Measurements from ENCODE around the gene RPRML. TPM values are rescaled to one million over a fixed set of nuclear protein-coding genes. Genes with fewer than 3 reads are reported as not detected.

RPRML gene
- total and polyA plus RNA-seq, 2 experiments from 2014 or later: not detected

GRCh38 chr17:46977348-46977747 is 1.7 kb downstream of the RPRML start:
- Histone ChIP-seq H3K36me3 (replicated peaks; ENCODE audit: insufficient read depth, low read depth) (no peaks in the 10 kb centered on the region), H3K79me2 (no peaks in the 10 kb centered on the region), H3K4me2 (peak overlapping the region; percentile 99), H4K20me1 (ENCODE audit: insufficient read depth, poor library complexity, severe bottlenecking) (no peaks in the 10 kb centered on the region), H3K27me3 (peaks cover 82% of the 10 kb centered on the region), H3K4me1 (ENCODE audit: insufficient read depth) (peaks cover 9% of the 10 kb centered on the region), H3K4me3 (no peak overlapping the region), H3K9me2 (replicated peaks; ENCODE audit: insufficient read depth) (no peaks in the 10 kb centered on the region), H3K27ac (no peak overlapping the region), H2AFZ (no peak overlapping the region), H3K9me3 (ENCODE audit: low read depth) (no peaks in the 10 kb centered on the region)
- peak; percentile 65 for DNase-seq (ENCODE audit: low spot score)
- 9% methylated on average over 7 of the region's 7 CpGs for WGBS (ENCODE audit: low lambda C conversion rate, missing lambda C conversion rate)
- TF ChIP-seq CTCF (IDR thresholded peaks at IDR 0.05; ENCODE audit: poor library complexity): peak; percentile 25
- TF ChIP-seq EZH2phosphoT487 (IDR thresholded peaks at IDR 0.05; ENCODE audit: low read depth, severe bottlenecking, unreplicated experiment): no peak

DNA sequence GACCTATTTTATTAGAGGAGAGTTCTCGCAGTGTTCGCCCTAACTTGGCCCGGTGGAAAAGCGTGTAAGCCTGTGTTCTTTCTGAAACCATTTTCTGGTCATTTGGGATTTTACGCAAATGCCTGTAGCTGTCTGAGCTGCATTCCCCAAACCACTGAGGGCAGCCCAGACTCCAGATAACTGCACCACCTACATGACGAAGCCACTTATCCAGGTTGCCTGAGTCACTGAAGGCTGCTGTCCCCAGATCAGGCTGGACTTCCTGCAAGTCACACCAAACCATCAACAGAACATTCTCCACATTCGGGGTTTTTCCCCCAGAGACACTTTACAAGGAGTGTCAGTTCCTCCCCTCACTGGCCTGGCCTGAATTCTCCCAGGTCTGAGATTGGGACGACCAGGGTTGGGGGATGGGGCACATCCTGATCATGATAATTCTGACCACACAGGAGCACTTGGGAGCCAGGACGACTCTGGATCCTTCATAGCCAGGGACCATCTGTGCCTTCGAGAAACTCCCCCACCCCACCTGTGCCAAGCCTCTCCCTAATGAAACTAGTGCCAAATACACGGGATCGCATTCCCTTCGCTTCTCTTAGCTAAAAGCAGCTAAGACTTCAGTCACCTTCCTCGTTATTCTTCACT is 2.3 kb downstream of the RPRML start:
- Histone ChIP-seq H3K4me3 (no peak overlapping the region), H3K79me2 (no peaks in the 10 kb centered on the region), H3K9me3 (ENCODE audit: low read depth) (no peaks in the 10 kb centered on the region), H3K4me1 (ENCODE audit: insufficient read depth) (peaks cover 9% of the 10 kb centered on the region), H3K27me3 (peaks cover 79% of the 10 kb centered on the region), H2AFZ (no peak overlapping the region), H4K20me1 (ENCODE audit: insufficient read depth, poor library complexity, severe bottlenecking) (no peaks in the 10 kb centered on the region), H3K4me2 (no peak overlapping the region), H3K9me2 (replicated peaks; ENCODE audit: insufficient read depth) (no peaks in the 10 kb centered on the region), H3K27ac (no peak overlapping the region), H3K36me3 (replicated peaks; ENCODE audit: insufficient read depth, low read depth) (no peaks in the 10 kb centered on the region)
- no peak for TF ChIP-seq EZH2phosphoT487 (IDR thresholded peaks at IDR 0.05; ENCODE audit: low read depth, severe bottlenecking, unreplicated experiment)
- no peak for TF ChIP-seq EZH2 (IDR thresholded peaks at IDR 0.05; ENCODE audit: borderline replicate concordance)
- no peak for TF ChIP-seq CTCF (IDR thresholded peaks at IDR 0.05; ENCODE audit: poor library complexity)
- 52% methylated on average over 14 of the region's 14 CpGs for WGBS (ENCODE audit: low lambda C conversion rate, missing lambda C conversion rate)
- DNase-seq (ENCODE audit: low spot score): no peak

DNA sequence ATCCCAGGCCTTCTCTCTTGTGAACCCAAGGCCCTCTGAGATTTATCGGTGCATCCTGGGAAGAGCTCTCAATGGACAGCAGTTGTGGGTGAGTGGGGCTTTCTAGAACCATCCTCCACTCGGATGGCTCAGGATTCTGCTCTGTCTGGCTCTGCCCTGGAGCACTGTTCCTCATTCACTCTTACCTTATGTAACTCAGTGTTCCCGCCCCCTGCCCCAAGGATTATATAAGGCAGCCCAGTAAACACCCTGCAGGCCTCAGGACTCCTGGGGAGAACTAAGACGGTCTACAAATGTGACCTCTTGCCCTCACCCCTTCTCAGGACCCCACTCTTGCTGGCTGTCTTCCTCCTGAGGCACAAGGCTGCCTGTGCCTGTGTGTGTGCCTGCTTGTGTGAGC is 3.8 kb downstream of the RPRML start:
- H4K20me1 ChIP-seq (ENCODE audit: insufficient read depth, poor library complexity, severe bottlenecking): no peaks in the 10 kb centered on the region
- DNase-seq (ENCODE audit: low spot score): no peak
- H3K4me1 ChIP-seq (ENCODE audit: insufficient read depth): peaks cover 9% of the 10 kb centered on the region
- H3K9me3 ChIP-seq (ENCODE audit: low read depth): no peaks in the 10 kb centered on the region
- no peak overlapping the region for H2AFZ ChIP-seq
- H3K79me2 ChIP-seq: no peaks in the 10 kb centered on the region
- TF ChIP-seq EZH2phosphoT487 (IDR thresholded peaks at IDR 0.05; ENCODE audit: low read depth, severe bottlenecking, unreplicated experiment): no peak
- H3K27ac ChIP-seq: no peak overlapping the region
- H3K36me3 ChIP-seq (replicated peaks; ENCODE audit: insufficient read depth, low read depth): no peaks in the 10 kb centered on the region
- no peaks in the 10 kb centered on the region for H3K9me2 ChIP-seq (replicated peaks; ENCODE audit: insufficient read depth)
- no peak overlapping the region for H3K4me2 ChIP-seq
- H3K4me3 ChIP-seq: no peak overlapping the region
- WGBS (ENCODE audit: low lambda C conversion rate, missing lambda C conversion rate): 67% methylated on average over 4 of the region's 4 CpGs
- peaks cover 68% of the 10 kb centered on the region for H3K27me3 ChIP-seq

DNA sequence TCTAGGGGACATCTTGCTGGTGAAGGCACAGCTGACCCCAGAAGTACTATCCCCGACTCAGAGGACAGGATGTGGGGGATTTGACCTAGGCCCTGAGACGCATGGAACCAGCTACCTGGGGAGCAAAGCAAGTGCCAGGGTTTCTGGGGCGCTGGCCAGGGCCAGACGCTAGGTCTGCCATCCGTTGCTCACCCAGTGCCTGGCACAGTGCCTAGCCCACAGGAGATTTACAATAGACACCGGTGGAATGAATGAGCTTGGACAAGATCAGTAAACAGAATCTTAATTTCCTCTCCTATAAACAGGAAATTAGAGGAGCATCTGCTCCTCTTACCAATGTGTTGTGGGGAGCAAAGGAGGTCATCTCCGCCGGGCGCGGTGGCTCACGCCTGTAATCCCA is 5.0 kb downstream of the RPRML start:
- H3K36me3 ChIP-seq (replicated peaks; ENCODE audit: insufficient read depth, low read depth): no peaks in the 10 kb centered on the region
- H3K27ac ChIP-seq: no peak overlapping the region
- WGBS (ENCODE audit: low lambda C conversion rate, missing lambda C conversion rate): 77% methylated on average over 11 of the region's 11 CpGs
- H2AFZ ChIP-seq: no peak overlapping the region
- no peaks in the 10 kb centered on the region for H3K9me3 ChIP-seq (ENCODE audit: low read depth)
- H3K4me1 ChIP-seq (ENCODE audit: insufficient read depth): peaks cover 9% of the 10 kb centered on the region
- no peaks in the 10 kb centered on the region for H4K20me1 ChIP-seq (ENCODE audit: insufficient read depth, poor library complexity, severe bottlenecking)
- no peak overlapping the region for H3K4me3 ChIP-seq
- H3K9me2 ChIP-seq (replicated peaks; ENCODE audit: insufficient read depth): no peaks in the 10 kb centered on the region
- TF ChIP-seq EZH2 (IDR thresholded peaks at IDR 0.05; ENCODE audit: borderline replicate concordance): no peak
- no peak for TF ChIP-seq CTCF (IDR thresholded peaks at IDR 0.05; ENCODE audit: poor library complexity)
- TF ChIP-seq EZH2phosphoT487 (IDR thresholded peaks at IDR 0.05; ENCODE audit: low read depth, severe bottlenecking, unreplicated experiment): no peak
- no peaks in the 10 kb centered on the region for H3K79me2 ChIP-seq
- no peak for DNase-seq (ENCODE audit: low spot score)
- no peak overlapping the region for H3K4me2 ChIP-seq
- H3K27me3 ChIP-seq: peaks cover 56% of the 10 kb centered on the region

Data from hepatocyte (in vitro differentiated cells).